Iris pigment epithelial cell (primary cell): Measurements from ENCODE around the gene UNC45A.

Experiments
- DNase-seq: peaks from one replicate; pipeline ENCODE4 v3.0.0-alpha.2; 2011; ENCODE audit warnings: low read depth

The UNC45A gene

DNA sequence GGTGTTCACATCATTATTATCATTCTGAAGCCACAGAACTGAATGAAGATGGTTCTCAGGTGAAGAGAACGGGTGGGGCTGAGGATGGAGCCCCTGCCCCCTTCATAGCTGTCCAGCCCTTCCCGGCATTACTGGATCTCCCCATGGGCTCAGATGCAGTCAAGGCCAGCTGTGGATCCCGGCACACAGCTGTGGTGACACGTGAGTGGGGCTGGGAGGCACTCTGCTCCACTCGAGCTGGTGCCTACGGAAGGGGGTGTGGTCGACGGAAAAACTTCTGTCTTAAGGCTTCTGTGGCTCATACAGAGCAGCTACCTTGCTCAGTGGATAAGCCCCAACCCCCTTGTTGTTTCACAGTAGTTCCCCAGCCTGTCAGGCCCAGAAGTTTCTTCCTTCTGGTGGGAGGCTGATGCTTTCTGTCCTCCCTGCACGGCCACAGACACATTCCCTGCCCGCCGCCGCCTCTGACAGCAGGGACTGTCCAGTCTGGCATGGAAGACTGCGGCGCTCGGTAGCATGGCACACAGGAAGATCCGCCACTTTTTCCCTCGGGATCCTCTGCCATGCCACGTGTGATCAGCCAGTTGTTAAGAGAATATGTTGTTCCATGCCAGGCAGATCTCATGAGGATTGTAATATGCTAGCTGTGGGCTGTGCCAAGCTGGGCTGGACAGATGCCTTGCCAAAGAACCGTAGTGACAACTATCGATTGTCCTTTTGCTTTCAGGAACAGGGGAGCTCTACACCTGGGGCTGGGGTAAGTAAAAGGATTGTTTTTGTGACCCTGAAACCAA lies 25.4 kb downstream of the UNC45A start:
- no peak for DNase-seq

DNA sequence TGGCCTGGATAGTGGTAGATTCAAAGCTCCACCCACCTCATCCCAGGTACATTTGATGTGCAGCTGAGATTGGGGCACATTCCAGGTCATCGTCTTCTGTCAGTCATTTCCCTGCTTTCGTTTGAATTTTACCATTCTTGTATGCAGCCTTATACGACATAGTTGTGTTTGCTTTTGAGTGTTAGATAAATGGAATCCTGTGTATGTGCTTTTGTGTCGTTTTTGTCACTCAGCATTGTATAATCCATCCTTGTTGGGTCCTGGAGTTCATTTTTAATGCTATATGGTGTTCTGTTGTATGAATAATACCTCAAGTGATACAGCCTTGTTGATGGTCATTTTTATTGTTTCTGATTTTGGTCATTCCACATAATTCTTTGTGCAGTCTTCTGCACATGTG lies 26.9 kb downstream of the UNC45A start:
- no peak for DNase-seq

DNA sequence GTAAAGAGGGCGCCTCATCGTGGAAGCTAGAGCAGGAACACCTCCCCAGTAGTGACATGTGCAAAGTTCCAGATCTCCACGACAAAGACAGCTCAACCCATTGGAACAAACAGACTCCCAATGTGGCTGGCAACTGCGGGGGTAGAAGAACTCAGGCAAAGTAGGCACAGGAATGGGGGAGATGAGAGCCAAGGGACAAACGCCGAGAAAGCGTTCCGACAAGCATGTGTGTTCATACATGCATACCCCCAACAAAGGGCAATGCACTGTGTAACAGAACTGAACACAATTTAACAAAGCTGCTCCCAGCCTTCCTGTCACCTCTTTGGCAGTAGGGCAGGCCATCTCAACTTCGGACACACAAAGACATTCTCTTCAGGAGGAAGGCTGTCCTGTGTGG lies 31.2 kb downstream of the UNC45A start:
- no peak for DNase-seq

DNA sequence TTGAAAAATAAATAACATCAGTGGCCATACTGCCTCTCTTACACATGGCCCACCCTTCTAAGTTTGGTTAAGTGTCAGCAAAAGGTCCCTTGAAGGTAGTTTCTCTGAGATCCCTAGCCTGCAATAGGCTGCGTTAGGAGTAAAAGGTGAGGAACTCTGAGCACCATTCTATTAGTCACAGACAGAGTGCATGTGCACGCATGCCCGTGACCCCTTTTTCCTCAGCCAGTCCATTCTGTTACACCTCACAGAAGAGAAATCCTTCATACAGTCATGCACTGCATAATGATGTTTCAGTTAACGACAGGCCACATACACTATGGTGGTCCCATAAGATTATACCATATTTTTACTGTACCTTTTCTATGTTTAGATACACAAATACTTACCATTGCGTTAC lies 32.1 kb downstream of the UNC45A start:
- DNase-seq = no peak

DNA sequence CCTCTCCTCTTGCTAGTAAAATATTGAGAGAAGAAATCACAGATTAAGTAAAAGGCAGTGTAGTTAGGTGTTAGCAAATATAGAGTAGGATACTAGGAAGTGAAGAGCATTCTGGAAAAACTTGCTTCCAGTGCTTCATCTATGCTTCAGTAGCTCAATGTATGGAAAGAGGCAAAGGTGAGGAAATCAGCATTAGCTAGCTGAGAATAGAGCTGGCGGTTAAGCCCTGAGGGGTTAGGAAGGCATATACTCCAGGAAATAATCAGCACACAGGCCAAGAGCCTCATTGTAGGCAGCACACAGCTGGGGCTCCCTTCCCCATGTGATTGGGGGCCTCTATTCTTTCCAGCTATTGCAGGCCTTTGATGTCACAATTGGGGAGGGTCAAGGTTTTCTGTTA lies 33.3 kb downstream of the UNC45A start:
- DNase-seq = no peak

DNA sequence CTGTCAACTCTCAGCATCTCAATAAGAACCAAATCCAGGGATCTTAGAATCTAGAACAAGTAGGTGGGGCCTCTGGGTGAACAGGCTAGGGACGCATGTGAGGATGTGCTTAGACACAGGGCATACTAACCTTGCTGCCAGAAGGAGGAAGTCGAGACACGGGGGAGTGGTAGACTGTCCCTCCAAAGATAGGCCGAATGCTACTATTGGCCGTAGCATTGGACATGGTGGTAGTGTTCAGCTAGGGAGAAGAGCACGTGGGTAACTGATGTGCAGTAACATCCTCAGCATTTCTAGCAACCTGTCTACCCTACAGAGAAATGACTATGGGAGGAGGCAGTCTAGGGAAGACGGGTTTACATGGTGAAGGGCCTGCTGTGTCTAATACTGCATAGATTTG lies 35.2 kb downstream of the UNC45A start:
- DNase-seq = no peak

DNA sequence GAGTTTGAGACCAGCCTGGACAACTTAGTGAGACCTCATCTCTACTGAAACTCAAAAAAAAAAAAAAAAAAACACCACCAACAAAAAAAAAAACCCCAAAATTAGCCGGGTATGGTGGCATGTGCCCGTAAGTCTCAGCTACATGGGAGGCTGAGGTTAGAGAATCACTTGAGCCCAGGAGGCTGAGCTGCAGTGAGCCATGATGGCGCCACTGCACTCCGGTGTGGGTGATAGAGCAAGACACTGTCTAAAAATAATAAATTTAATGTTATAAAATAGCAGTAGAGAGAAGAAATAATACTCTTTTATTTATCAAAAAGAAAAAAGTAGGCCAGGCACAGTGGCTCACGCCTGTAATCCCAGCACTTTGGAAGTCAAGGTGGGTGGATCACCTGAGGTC lies 37.0 kb downstream of the UNC45A start:
- DNase-seq = no peak

DNA sequence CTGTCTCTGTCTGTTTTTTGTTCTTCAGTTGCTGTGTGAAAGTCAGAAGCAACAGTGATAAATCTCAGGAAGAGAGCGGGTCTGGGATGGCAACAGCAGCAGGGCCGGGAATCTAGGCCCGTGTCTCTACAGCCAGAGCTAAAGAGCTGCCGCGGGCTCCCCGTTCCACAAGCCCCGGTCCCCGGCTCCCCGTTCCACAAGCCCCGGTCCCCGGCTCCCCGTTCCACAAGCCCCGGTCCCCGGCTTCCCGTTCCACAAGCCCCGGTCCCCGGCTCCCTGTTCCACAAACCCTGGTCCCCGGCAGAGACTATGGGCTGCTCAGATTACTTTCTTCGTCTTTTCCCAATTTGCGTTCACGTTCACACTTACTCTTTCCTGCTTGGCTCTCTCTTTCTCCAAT lies 39.1 kb downstream of the UNC45A start:
- no peak for DNase-seq

DNA sequence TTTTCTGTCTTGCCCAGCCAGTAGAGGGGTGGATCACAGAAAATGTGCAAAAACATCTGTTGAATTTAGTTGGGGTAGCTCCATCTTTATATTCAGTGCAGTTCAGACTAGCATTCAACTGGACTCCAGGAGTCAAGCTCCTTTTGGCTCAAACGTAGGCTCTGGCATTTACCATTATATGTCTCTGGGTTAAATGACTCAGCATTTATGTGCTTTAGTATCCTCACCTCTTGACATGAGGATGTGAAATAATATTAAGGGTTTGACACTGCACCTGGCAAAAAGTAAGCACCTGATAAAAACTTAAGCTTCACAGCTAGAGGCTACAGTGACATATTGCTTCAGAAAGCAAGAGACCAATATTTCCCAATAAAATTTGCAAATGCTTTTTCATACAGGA lies 44.5 kb downstream of the UNC45A start:
- peak; percentile 35 for DNase-seq

DNA sequence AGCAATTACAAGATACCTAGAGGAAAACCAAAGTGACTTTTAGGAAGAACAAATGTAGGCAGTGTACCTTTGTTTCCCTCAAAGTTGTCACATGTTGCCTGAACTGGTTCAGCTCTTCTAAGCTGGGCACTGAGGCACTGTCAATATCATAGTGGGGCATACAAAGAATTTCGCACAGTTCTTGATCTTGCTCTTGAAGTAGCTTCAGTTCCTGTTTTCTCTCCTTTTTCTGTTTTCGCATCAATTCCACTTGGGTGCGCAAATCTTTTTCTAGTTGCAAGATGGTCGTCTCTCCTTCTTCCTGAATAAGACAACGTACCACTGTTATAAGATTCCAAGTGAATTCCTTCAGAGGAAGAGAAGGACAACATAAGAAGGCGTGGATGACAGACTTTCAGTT lies 46.6 kb downstream of the UNC45A start:
- no peak for DNase-seq

DNA sequence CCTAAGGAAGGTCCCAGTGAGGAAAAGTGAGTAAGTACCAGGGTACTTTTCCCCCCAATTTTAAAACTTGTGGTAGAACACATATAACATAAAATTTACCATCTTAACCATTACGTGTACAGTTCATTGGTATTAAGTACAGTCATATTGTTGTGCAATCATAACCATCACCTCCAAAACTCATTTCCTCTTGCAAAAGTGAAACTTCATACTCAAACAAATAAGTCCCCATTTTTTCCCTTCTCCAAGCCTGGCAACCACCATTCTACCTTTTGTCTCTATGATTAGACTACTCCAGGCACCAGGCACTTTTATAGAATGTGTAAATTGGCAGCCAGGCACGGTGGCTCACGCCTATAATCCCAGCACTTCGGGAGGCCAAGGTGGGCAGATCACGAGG lies 47.0 kb downstream of the UNC45A start:
- DNase-seq = peak; percentile 86

DNA sequence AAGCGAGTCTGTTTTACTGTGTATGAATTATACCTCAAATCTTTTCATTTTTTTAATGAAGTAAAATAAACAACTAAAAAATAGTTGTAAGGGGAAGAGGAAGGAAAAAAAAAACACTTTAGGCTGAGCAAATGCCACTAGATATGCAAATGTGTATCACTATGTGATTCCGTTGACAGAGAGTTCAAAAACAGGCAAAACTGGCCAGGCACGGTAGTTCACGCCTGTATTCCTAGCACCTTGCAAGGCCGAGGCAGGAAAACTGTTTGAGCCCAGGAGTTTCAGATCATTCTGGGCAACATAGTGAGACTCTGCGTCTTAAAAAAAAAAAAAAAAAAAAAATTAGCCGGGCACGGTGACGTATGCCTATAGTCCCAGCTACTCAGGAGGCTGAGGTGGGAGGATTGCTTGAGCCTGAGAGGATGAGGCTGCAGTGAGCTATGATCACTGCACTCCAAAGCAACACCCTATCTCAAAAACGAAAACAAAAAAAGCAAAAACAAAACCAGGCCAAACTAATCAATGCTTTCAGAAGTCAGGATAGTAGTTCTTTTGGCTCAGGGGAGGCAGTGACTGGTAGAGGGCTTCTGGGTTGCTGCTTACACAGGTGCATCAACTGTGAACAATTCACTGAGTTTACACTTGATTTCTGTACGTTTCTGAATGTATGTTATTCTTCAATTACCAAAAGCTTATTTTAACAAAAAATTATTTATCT lies 51.9 kb downstream of the UNC45A start:
- DNase-seq = no peak

DNA sequence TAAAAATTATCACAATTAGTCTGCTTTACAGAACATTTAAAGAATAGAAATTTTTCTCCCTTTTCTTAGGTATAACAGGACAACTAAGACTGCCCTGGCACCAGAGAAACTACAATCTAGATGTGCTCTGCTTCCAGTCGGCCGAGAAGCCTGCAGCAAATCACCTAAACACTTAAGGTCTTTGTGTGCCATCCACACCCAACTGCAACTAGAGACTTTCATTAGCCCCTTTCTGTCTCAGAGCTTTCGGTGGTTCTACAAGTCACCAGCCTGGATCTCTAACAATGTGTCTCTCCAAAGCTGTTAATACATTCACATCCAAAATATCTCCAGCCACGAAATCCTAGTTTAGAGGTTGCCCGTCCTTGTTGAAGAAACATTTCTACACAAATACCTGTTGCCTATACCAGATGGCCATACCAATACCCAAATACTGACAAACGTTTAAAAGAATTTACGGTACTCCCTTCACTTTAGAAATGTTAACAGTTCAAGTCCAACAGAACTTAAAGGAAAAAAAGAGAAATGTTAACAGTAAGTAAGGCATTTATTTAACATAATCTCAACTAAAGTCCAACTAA lies 52.6 kb downstream of the UNC45A start:
- DNase-seq = no peak

DNA sequence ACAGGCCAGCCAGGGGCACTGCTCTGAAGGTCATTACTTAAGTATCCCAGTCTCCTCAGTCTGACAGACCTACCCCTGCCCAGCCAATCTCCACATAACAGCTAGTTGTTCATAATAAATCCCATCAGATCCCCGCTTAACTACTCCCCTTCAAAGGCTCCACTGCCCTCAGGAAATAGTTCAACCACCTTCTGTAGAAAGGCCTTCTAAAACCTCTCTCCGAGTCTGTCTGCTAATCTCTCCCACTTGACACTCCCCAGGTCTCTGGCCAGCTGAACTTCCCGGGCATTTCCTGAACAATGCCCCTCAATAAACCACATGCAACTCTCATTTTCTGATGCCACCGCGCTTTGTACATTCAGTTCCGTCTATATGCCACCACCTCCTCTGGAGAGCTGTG lies 53.2 kb downstream of the UNC45A start:
- no peak for DNase-seq

DNA sequence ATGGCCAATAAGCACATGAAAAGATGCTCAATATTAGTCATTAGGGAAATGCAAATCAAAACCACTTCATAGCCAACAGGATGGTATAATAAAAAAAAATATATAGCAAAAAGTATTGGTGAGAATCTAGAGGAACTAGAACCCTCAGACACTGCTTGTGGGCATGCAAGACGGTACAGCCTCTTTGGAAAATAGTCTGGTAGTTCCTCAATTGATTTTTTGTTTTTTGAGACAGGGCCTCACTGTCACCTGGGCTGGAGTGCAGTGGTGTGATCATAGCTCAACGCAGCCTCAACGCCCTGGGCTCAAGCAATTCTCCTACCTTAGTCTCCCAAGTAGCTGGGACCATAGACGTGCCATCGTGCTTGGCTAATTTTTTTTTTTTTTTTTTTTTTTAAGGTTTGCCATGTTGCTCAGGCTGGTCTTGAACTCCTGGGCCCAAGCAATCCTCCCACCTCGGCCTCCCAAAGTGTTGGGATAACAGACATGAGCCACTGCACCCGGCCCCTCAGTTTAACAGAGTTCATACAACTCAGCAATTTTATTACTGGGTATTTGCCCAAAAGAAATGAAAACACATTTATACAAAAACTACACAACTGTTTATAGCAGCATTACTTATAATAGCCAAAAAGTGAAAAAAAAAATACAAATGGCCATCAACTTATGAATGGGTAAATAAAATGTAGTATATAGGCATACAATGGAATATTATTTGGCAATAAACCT lies 54.1 kb downstream of the UNC45A start:
- DNase-seq = no peak

DNA sequence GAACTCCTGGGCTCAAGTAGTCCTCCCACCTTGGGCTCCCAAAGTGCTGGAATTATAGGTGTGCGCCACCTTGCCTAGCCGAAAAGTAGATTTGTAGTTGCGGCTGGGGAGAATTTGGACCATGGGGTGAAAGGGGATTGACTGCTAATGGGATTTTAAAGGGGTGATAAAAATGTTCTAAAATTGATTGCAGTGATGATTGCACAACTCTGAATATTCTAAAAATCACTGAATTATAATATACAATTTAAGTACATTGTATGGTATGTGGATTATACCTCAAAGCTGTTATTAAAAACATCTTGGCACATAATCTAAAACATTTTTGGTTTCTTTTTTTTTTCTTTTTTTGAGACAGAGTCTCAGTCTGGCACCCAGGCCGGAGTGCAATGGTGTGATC lies 55.4 kb downstream of the UNC45A start:
- DNase-seq = no peak

DNA sequence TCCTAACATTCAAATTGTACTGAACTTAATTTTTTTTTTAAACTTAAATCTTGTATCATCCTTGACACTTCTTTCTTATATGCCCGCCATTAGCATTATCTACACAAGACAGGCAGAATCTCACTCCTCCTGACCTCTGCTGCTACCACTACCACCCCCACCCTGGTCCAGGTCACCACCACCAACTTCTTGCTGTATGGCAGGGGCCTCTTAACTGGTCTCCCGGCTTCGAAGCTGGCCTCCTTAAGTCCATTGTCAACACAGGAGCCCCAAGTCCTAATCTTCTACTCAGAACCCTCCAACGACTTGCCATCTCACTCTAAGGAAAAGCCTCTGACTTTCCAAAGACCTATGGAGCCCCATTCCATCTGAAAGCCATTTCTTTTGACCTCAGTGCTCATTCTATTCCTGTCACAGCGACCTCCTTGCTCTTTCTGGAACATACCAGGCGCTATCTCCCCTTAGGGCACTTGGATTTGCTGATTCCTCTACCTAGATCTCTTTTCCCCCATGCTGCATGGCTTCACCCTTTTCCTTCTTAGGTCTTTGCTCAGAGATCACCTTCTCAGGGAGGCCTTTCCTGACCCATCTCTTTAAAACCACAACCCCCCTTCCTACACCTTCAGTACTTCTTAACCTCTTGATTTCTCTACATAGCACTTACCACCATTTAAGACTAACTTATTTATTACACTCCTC lies 56.7 kb downstream of the UNC45A start:
- no peak for DNase-seq

DNA sequence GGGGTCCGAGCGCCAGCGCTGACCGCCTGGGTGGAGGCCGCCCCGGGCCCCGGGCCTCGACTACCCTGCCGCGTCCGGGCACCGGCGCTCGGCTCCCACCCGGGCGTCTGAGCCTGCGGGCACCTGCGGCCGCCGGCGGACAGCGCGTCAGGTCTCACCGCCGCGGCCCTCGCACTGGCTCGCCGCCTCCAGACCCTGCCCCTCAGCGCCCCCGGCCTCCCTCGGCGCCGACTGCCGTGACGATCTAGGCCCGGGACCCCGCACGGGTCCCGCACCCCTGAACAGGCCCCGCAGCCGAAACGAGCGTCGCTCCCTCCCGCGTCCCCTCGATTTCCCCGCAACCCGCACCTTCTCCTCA lies 59.0 kb downstream of the UNC45A start:
- DNase-seq = no peak

DNA sequence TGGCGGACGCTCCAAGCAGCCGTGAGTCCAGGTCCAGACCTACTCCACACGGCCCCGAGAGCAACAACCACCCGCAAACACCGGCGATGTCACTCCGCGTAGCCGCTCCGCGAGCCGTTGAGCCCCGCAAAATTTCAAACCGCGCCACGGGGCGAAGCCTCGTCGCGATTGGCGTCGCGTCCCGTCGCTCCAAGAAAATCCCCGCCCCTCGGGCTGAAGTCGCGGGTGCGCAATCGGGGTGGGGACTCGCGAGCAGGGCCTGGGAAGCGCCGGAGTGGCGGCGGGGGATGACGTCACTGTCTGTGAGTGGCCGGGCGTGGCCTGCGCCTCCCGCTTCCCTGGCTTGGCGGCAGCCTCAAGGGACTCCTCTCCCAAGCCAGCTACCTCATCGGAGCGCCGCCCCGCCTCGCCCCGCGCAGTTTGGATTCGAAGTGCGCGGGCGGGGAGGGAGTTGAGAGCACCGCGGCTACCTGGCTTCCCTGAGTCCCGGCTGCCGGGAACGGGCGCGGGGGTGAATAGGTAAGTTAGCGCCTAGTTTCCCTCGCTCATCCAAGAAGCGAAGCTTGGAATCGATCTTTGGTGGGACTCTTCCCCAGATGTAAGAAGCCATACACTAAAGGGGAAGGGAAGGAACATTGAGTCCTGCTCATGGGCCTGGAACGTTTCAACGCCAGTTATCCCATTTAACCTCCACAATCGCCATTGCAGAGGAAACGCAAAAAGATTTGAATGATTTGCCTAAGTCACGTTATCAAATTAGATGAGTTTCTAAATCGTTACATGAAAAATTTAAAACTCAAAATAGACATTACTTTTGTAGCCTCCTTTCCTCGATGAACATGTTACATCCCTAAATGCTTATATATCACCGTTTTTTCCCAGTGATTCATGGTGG lies 59.6 kb downstream of the UNC45A start, which contains the start of gene PRC1:
Gene PRC1, minus strand, starts transcription at position 119 of the 895 bp plus-strand sequence. Its CDS starts 118 bp downstream, at position 1.
- peak; percentile 98 for DNase-seq

DNA sequence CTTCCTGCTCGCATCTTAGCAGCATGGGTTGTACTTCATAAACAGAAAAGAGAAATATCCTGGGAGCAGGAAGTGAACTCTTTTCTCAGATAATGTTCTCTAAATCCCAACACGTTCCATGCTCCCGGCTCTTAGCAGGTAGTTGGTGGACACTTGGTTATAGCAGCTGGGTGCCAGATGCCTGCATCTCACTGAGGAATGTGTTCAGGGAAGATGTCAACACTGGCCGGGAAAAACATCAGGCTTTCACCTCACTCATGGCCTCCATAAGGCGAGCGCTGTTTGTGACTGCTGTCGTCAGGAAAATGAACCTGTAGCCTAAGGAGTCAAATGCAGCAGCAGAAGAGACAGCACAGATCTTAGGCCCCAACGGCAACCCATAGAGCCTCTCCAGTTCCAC lies 63.7 kb downstream of the UNC45A start:
- no peak for DNase-seq

DNA sequence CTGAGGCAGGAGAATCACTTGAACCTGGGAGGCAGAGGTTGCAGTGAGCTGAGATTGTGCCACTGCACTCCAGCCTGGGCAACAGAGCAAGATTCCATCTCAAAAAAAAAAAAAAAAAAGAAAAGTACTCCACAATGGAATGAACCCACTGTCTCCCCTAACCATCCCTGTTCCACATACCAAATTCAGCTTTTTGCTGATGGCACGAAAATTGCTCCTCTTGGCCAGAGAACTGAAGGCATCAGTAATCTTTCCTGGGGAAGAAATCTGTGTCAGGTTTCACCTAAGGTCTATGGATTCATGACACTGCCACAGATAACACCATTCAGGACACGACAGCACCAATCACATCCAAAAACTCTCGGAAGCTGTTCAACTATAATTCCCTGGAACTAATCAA lies 66.1 kb downstream of the UNC45A start:
- no peak for DNase-seq
